ENCODE results near the gene EPB41L5.
"Not testable (repeated sequence)": the region's sequence is repeated elsewhere in the genome, so short reads cannot be mapped to it uniquely, and the experiment has no call there.

The EPB41L5 gene

GRCh38 chr2:120132691-120133090 lies 119.8 kb downstream of the EPB41L5 start:
- no peak overlapping the region for H3K4me3 ChIP-seq
- H3K27ac ChIP-seq = no peak overlapping the region

DNA sequence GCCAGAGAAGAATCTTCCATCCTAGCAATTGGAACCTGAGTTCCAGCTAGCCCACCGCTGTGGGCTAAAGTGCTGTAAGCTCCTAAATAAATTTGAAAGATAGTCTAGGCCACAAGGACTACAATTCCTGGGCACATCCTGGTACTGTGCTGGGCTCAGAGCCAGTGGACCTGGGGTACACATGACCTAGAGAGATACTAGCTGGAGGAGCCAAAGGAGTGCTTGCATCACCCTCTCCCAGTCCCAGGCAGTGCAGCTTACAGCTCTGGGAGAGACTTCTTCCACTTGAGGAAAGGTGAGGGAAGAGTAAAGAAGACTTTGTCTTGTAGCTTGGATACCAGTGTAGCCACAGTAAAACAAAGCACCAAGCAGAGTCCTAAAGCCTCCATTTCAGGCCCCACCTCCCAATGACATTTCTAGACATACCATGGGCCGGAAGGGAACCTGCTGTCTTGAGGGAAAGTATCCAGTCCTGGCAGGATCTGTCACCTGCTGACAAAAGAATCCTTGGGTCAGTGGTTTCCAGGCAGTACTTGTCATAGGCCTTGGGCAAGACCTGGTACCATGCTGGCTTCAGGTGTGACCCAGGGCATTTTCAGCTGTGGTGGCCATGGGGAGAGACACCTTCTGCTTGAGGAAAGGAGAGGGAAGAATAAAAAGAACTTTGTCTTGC lies 120.8 kb downstream of the EPB41L5 start:
- Histone ChIP-seq H3K27ac (no peak overlapping the region), H3K4me3 (no peak overlapping the region)

- Histone ChIP-seq H3K27ac (no peak overlapping the region), H3K4me3 (no peak overlapping the region)
Measured at GRCh38 chr2:120134263-120134662, 121.4 kb downstream of the EPB41L5 start.

DNA sequence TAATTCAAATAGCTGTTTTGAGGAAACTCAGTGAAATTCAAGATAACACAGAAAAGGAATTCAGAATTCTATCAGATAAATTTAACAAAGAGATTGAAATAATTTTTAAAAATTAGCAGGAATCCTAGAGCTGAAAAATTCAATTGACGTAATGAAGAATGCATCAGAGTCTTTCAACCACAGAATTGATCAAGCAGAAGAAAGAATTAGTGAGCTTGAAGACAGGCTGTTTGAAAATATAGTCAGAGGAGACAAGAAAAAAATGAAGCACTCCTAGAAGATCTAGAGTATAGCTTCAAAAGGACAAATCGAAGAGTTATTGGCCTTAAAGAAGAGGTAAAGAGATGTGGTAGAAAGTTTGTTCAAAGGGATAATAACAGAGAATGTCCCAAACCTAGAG lies 122.1 kb downstream of the EPB41L5 start:
- not testable (repeated sequence) for H3K27ac ChIP-seq, H3K4me3 ChIP-seq

- H3K27ac ChIP-seq = no peak overlapping the region
- no peak overlapping the region for H3K4me3 ChIP-seq
Measured at GRCh38 chr2:120140866-120141265, 128.0 kb downstream of the EPB41L5 start.

- H3K4me3 ChIP-seq = no peak overlapping the region
- H3K27ac ChIP-seq = no peak overlapping the region
Measured at GRCh38 chr2:120141300-120142069, 128.6 kb downstream of the EPB41L5 start.

- Histone ChIP-seq H3K4me3 (no peak overlapping the region), H3K27ac (no peak overlapping the region)
Measured at GRCh38 chr2:120142528-120143219, 129.8 kb downstream of the EPB41L5 start.

DNA sequence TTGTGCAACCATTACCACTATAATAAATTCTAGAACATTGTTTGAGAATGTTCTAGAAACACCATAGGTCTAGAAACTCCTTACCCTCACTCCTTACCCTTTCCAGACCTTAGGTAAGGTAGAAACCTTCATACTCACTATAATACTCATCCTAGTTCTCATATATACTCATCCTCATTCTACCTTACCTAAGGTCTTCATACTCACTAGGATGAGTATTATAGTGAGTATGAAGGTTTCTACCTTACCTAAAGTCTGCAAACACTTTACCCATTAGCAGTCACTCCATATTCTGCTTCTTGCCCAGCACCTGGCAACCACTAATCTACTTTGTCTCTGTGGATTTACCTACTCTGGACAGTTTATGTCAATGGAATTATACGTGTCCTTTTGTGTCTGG lies 135.4 kb downstream of the EPB41L5 start:
- Histone ChIP-seq H3K4me3 (no peak overlapping the region), H3K27ac (no peak overlapping the region)

- H3K27ac ChIP-seq = no peak overlapping the region
- no peak overlapping the region for H3K4me3 ChIP-seq
Measured at GRCh38 chr2:120148669-120149068, 135.8 kb downstream of the EPB41L5 start.

- Histone ChIP-seq H3K27ac (no peak overlapping the region), H3K4me3 (no peak overlapping the region)
Measured at GRCh38 chr2:120149406-120149805, 136.5 kb downstream of the EPB41L5 start.

- no peak overlapping the region for H3K27ac ChIP-seq
- no peak overlapping the region for H3K4me3 ChIP-seq
Measured at GRCh38 chr2:120150040-120150482, 137.2 kb downstream of the EPB41L5 start.

GRCh38 chr2:120155308-120155707 lies 142.4 kb downstream of the EPB41L5 start:
- Histone ChIP-seq H3K4me3 (no peak overlapping the region), H3K27ac (no peak overlapping the region)

GRCh38 chr2:120158658-120159057 lies 145.8 kb downstream of the EPB41L5 start:
- H3K27ac ChIP-seq = not testable (repeated sequence)

GRCh38 chr2:120161190-120161589 lies 148.3 kb downstream of the EPB41L5 start:
- Histone ChIP-seq H3K4me3 (no peak overlapping the region), H3K27ac (no peak overlapping the region)

More at GRCh38 chr2:120158658-120159057, 145.8 kb downstream of the EPB41L5 start:
- H3K4me3 ChIP-seq = not testable (repeated sequence)

DNA sequence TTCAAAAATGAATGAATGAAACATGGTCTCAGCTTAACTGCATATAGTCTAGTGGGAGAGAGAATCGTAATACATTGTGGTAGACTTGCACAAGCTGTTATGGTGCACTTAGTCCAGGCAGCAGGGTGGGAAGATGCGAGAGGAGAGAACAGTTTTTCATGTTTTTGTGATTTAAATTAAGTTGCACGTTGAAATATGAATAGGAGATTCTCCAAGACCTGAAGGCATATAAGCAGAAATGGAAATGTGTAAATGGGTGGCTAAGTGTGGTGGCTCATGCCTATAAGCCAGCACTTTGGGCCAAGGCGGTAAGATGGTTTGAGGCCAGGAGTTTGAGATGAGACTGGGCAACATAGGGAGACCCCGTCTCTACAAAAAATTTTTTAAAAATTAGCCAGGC lies 149.8 kb downstream of the EPB41L5 start:
- H3K4me3 ChIP-seq = no peak overlapping the region
- no peak overlapping the region for H3K27ac ChIP-seq

- H3K27ac ChIP-seq = no peak overlapping the region
Measured at GRCh38 chr2:120167272-120167671, 154.4 kb downstream of the EPB41L5 start.

DNA sequence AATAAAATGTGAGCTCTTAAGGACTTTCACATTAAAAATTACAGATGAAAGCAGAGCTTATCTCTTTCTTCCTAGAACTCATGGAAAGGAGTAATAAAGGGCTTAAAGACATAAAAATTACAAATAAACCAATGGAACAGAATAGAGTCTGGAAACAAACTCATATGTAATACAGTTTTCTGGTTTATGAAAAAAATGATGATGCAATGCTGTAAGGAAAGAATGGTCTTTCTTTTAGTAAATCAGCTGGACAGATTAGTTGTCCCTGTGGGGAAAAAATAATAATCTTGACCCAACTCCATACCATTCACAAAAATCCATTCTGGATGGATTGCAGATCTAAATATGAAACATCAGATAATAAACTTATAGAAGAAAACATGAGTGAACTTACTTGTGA lies 156.1 kb downstream of the EPB41L5 start:
- no peak overlapping the region for H3K4me3 ChIP-seq
- H3K27ac ChIP-seq = no peak overlapping the region

More at GRCh38 chr2:120167272-120167671, 154.4 kb downstream of the EPB41L5 start:
- H3K4me3 ChIP-seq = no peak overlapping the region

GRCh38 chr2:120174963-120175581 lies 162.2 kb downstream of the EPB41L5 start:
- Histone ChIP-seq H3K27ac (no peak overlapping the region), H3K4me3 (no peak overlapping the region)

DNA sequence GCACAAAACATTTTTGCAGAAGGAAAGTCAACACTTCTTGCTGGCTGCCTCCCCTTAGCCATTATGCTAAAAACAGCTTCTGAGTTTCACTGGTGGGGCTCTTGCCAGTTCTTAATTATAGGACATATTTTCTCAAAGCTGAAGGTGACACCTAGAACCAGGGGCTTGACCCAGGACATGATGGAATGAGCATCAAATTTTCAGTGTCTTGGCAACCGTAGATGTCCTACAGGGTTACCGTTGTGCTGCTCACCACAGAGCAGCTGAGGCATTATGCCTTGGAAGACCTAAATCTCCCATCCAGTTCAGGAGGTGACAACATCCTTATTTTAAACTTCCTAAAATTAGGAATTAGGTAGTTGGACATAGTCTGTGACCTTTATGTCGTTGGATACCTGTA lies 163.6 kb downstream of the EPB41L5 start:
- H3K4me3 ChIP-seq = peak overlapping the region in 1 of 7 experiments; percentile 45
- peak overlapping the region in 18 of 21 experiments; percentile 70 to 92 (median 78) for H3K27ac ChIP-seq

GRCh38 chr2:120177001-120177621 lies 164.2 kb downstream of the EPB41L5 start:
- peak overlapping the region; percentile 18 to 45 (median 30) for H3K4me3 ChIP-seq
- H3K27ac ChIP-seq = peak overlapping the region in 19 of 21 experiments; percentile 61 to 92 (median 77)
